HCT116 (cell line): Measurements from ENCODE around the gene UMODL1.

Experiments used
- CTCF ChIP-seq, 3 experiments: fragments of 200-600 bp in 1 of 3; sonication (generic) in 1 of 3; IDR thresholded peaks in 2 of 3; conservative IDR thresholded peaks in 1 of 3; 2 replicates each; pipeline ENCODE4 v1.5.1; 2012 to 2017; ENCODE audit warnings: low read depth in 2 of 3, low read length in 2 of 3, antibody characterized with exemption in 1 of 3, borderline replicate concordance in 1 of 3, control low read depth in 1 of 3, mild to moderate bottlenecking in 1 of 3, mixed read lengths in 1 of 3, mixed run types in 1 of 3, moderate library complexity in 1 of 3; ENCODE audit not compliant: insufficient read depth in 1 of 3
- POLR2A ChIP-seq: IDR thresholded peaks from 2 replicates; pipeline ENCODE4 v1.7.0; 2011; ENCODE audit warnings: borderline replicate concordance; ENCODE audit not compliant: insufficient read depth, insufficient read length; ENCODE audit errors: extremely low read depth
- RAD21 ChIP-seq: IDR thresholded peaks from 2 replicates; pipeline ENCODE4 v1.6.1; 2012; ENCODE audit warnings: low read depth, mild to moderate bottlenecking

- TF ChIP-seq CTCF (IDR thresholded peaks at IDR 0.05 in 2 of 3, conservative IDR thresholded peaks at IDR 0.05 in 1 of 3; ENCODE audit: borderline replicate concordance in 1 of 3, insufficient read depth in 1 of 3, low read depth in 2 of 3, low read length in 2 of 3) (no peak), RAD21 (no peak), POLR2A (no peak)
These were observed 118.3 kb downstream of the UMODL1 start for GRCh38 chr21:42189431-42189830.
